Measurements from ENCODE around the gene MRPL3. TPM values are rescaled to one million over a fixed set of nuclear protein-coding genes. Genes with fewer than 3 reads are reported as not detected.

Gene MRPL3
- total and polyA plus RNA-seq, 2 donors (not counting 3 experiments of a cell fraction or from before 2014, with no cell fraction given) = 49.6 to 68.2 TPM

- dilution Hi-C loops (cut with MboI; ENCODE audit: extremely low pct_ligation_motif_present, low sequenced_read_pairs) (no loop called here), intact Hi-C loops (cut with micrococcal nuclease) (no loop called here)
- BruUV-seq (replicated peaks) = no TSS peak
- Histone ChIP-seq H3K9me3 (replicated peaks; ENCODE audit: control insufficient read depth, insufficient read depth, low read length) (no peaks in the 10 kb centered on the region), H2AFZ (ENCODE audit: low read depth, low read length) (no peak overlapping the region), H3K27ac (ENCODE audit: insufficient read depth, low read depth, low read length) (no peak overlapping the region), H3K4me1 (ENCODE audit: control insufficient read depth, extremely low read depth, insufficient read depth, low read length) (no peaks in the 10 kb centered on the region), H3K27me3 (ENCODE audit: control insufficient read depth in 2 of 2, insufficient read depth in 2 of 2, low read length in 2 of 2) (peaks cover 2 to 5% of the 10 kb centered on the region in 2 experiments), H3K9ac (replicated peaks; ENCODE audit: extremely low read depth, insufficient read depth, low read length) (no peak overlapping the region), H3K9me1 (replicated peaks; ENCODE audit: control insufficient read depth, extremely low read depth, insufficient read depth, low read length) (no peaks in the 10 kb centered on the region), H3K36me3 (ENCODE audit: control insufficient read depth in 2 of 2, extremely low read depth in 1 of 2, insufficient read depth in 2 of 2, low read length in 2 of 2) (no peaks in the 10 kb centered on the region), H3K4me2 (ENCODE audit: insufficient read depth, low read length) (no peak overlapping the region), H3K79me2 (ENCODE audit: control insufficient read depth, insufficient read depth, low read length) (no peaks in the 10 kb centered on the region), H3K4me3 (replicated peaks in 1 of 3; ENCODE audit: insufficient read depth in 1 of 3, low read depth in 1 of 3, low read length in 3 of 3) (no peak overlapping the region), H4K20me1 (replicated peaks; ENCODE audit: control insufficient read depth, extremely low read depth, insufficient read depth, low read length) (no peaks in the 10 kb centered on the region)
- FAIRE-seq = no peak
- POLR2A ChIA-PET = no interaction called here
- DNase-seq (ENCODE audit: low read depth, low spot score) = no peak
- no peak for TF ChIP-seq FOS (IDR thresholded peaks at IDR 0.05; ENCODE audit: borderline replicate concordance, insufficient read depth, low read length)
- TF ChIP-seq POLR2A (IDR thresholded peaks at IDR 0.05; ENCODE audit: low read depth, low read length) = no peak
- TF ChIP-seq GATA2 (IDR thresholded peaks at IDR 0.05; ENCODE audit: insufficient read depth, insufficient read length, low read depth, low read length) = no peak
- TF ChIP-seq MYC (IDR thresholded peaks at IDR 0.05; ENCODE audit: low read depth, low read length) = no peak
- TF ChIP-seq POLR2AphosphoS5 (IDR thresholded peaks at IDR 0.05; ENCODE audit: insufficient read depth, low read depth, low read length) = no peak
- TF ChIP-seq, protein P1, sequence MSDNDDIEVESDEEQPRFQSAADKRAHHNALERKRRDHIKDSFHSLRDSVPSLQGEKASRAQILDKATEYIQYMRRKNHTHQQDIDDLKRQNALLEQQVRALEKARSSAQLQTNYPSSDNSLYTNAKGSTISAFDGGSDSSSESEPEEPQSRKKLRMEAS (IDR thresholded peaks at IDR 0.05; ENCODE audit: insufficient read depth, insufficient read length) = no peak
- TF ChIP-seq EZH2 (IDR thresholded peaks at IDR 0.05; ENCODE audit: borderline replicate concordance, low read depth, low read length, severe bottlenecking) = no peak
- TF ChIP-seq, protein P2, sequence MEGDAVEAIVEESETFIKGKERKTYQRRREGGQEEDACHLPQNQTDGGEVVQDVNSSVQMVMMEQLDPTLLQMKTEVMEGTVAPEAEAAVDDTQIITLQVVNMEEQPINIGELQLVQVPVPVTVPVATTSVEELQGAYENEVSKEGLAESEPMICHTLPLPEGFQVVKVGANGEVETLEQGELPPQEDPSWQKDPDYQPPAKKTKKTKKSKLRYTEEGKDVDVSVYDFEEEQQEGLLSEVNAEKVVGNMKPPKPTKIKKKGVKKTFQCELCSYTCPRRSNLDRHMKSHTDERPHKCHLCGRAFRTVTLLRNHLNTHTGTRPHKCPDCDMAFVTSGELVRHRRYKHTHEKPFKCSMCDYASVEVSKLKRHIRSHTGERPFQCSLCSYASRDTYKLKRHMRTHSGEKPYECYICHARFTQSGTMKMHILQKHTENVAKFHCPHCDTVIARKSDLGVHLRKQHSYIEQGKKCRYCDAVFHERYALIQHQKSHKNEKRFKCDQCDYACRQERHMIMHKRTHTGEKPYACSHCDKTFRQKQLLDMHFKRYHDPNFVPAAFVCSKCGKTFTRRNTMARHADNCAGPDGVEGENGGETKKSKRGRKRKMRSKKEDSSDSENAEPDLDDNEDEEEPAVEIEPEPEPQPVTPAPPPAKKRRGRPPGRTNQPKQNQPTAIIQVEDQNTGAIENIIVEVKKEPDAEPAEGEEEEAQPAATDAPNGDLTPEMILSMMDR (IDR thresholded peaks at IDR 0.05; ENCODE audit: extremely low read depth in 1 of 2, insufficient read depth in 1 of 2, low read depth in 1 of 2, low read length in 2 of 2) = no peak
- TF ChIP-seq JUN (IDR thresholded peaks at IDR 0.05; ENCODE audit: borderline replicate concordance, insufficient read depth, insufficient read length, low read depth) = no peak
- CTCF ChIA-PET = interaction anchor here (1.7 kb wide), 1 partner anchor 8 kb away, joined by 6 read pairs; no protein-coding TSS in a partner anchor
Observed at GRCh38 chr3:131535131-131535530, 32.4 kb upstream of the MRPL3 start.
